Activated CD8-positive, alpha-beta memory T cell treated with anti-CD3 and anti-CD28 coated beads for 36 hours (primary cell): Measurements from ENCODE around the gene PSMD14. TPM values are rescaled to one million over a fixed set of nuclear protein-coding genes. Genes with fewer than 3 reads are reported as not detected.
"Not testable (repeated sequence)": the region's sequence is repeated elsewhere in the genome, so short reads cannot be mapped to it uniquely, and the experiment has no call there.

Experiments used
- CTCF ChIA-PET: fragments of 350-600 bp; sonication (Branson Sonifier 250); formaldehyde crosslinking; loops from one replicate; lab custom pipeline; 2021; ENCODE audit warnings: antibody characterized with exemption; lab: Charles Lee
- POLR2A ChIA-PET: fragments of 350-600 bp; sonication (Branson Sonifier 250); formaldehyde crosslinking; loops from one replicate; lab custom pipeline; 2021; ENCODE audit warnings: antibody characterized with exemption; lab: Charles Lee
- total RNA-seq, 2 experiments: library from RNA; stranded (reverse); gene quantifications; one replicate each; pipeline ENCODE4 v1.2.3, GENCODE V29; 2021

The PSMD14 gene
- total RNA-seq, 2 experiments from 2014 or later, result 99.1 to 105 TPM

GRCh38 chr2:161327582-161327981 is 19.4 kb downstream of the PSMD14 start:
- ChIA-PET POLR2A (interaction anchor here (0.6 kb wide), 1 partner anchor 93 kb away, joined by 3 read pairs; no protein-coding TSS in a partner anchor), CTCF (no interaction called here)

- ChIA-PET POLR2A (no interaction called here), CTCF (no interaction called here)
Observed at GRCh38 chr2:161332371-161332967, 24.2 kb downstream of the PSMD14 start.

- ChIA-PET POLR2A (no interaction called here), CTCF (no interaction called here)
Observed at GRCh38 chr2:161335626-161336025, 27.4 kb downstream of the PSMD14 start.

GRCh38 chr2:161337247-161337646 is 29.0 kb downstream of the PSMD14 start:
- POLR2A ChIA-PET, result no interaction called here
- CTCF ChIA-PET, result no interaction called here

GRCh38 chr2:161339532-161339931 is 31.3 kb downstream of the PSMD14 start:
- POLR2A ChIA-PET, result not testable (repeated sequence)
- CTCF ChIA-PET, result interaction anchor here (0.7 kb wide), 1 partner anchor 60 kb away, joined by 4 read pairs; no protein-coding TSS in a partner anchor

- CTCF ChIA-PET, POLR2A ChIA-PET: not testable (repeated sequence)
Observed at GRCh38 chr2:161340930-161341413, 32.7 kb downstream of the PSMD14 start.

- ChIA-PET POLR2A (no interaction called here), CTCF (no interaction called here)
Observed at GRCh38 chr2:161343235-161343634, 35.0 kb downstream of the PSMD14 start.

- POLR2A ChIA-PET, result no interaction called here
- CTCF ChIA-PET, result no interaction called here
Observed at GRCh38 chr2:161344692-161345091, 36.5 kb downstream of the PSMD14 start.

- ChIA-PET CTCF (no interaction called here), POLR2A (no interaction called here)
Observed at GRCh38 chr2:161351678-161352077, 43.5 kb downstream of the PSMD14 start.

GRCh38 chr2:161352719-161353118 is 44.5 kb downstream of the PSMD14 start:
- CTCF ChIA-PET, result no interaction called here
- POLR2A ChIA-PET, result no interaction called here

GRCh38 chr2:161353543-161353942 is 45.3 kb downstream of the PSMD14 start:
- CTCF ChIA-PET, result no interaction called here
- POLR2A ChIA-PET, result no interaction called here

GRCh38 chr2:161354106-161354505 is 45.9 kb downstream of the PSMD14 start:
- CTCF ChIA-PET, result no interaction called here
- POLR2A ChIA-PET, result no interaction called here

GRCh38 chr2:161355106-161355505 is 46.9 kb downstream of the PSMD14 start:
- ChIA-PET CTCF (no interaction called here), POLR2A (no interaction called here)

GRCh38 chr2:161355983-161356382 is 47.8 kb downstream of the PSMD14 start:
- ChIA-PET POLR2A (no interaction called here), CTCF (no interaction called here)

- ChIA-PET CTCF (interaction anchor here (0.7 kb wide), 1 partner anchor 76 kb away, joined by 3 read pairs; no protein-coding TSS in a partner anchor), POLR2A (no interaction called here)
Observed at GRCh38 chr2:161357097-161357496, 48.9 kb downstream of the PSMD14 start.

- POLR2A ChIA-PET, result no interaction called here
- CTCF ChIA-PET, result no interaction called here
Observed at GRCh38 chr2:161358838-161359237, 50.6 kb downstream of the PSMD14 start.

GRCh38 chr2:161360095-161360654 is 52.0 kb downstream of the PSMD14 start:
- POLR2A ChIA-PET, result not testable (repeated sequence)

GRCh38 chr2:161362568-161363166 is 54.4 kb downstream of the PSMD14 start:
- POLR2A ChIA-PET, result no interaction called here
- CTCF ChIA-PET, result no interaction called here

More at GRCh38 chr2:161360095-161360654, 52.0 kb downstream of the PSMD14 start:
- CTCF ChIA-PET, result not testable (repeated sequence)

GRCh38 chr2:161367675-161368074 is 59.5 kb downstream of the PSMD14 start:
- ChIA-PET POLR2A (no interaction called here), CTCF (no interaction called here)

GRCh38 chr2:161369311-161369710 is 61.1 kb downstream of the PSMD14 start:
- POLR2A ChIA-PET, result no interaction called here
- CTCF ChIA-PET, result no interaction called here

- POLR2A ChIA-PET, result no interaction called here
- CTCF ChIA-PET, result no interaction called here
Observed at GRCh38 chr2:161370981-161371380, 62.8 kb downstream of the PSMD14 start.
